ENCODE results near the gene LTC4S. TPM values are rescaled to one million over a fixed set of nuclear protein-coding genes. Genes with fewer than 3 reads are reported as not detected.

The LTC4S gene
- polyA plus RNA-seq, 1 donor from 2014 or later, result 5.9 TPM

- Histone ChIP-seq H3K9ac (ENCODE audit: low read length) (no peak overlapping the region), H2AFZ (ENCODE audit: low read depth, low read length) (no peak overlapping the region), H3K4me3 (ENCODE audit: low read length) (no peak overlapping the region), H3K36me3 (ENCODE audit: insufficient read depth, low read length) (no peaks in the 10 kb centered on the region), H3K79me2 (replicated peaks; ENCODE audit: insufficient read depth, low read length) (no peaks in the 10 kb centered on the region), H3F3A (ENCODE audit: insufficient read depth, low read length, poor library complexity, severe bottlenecking) (no peaks in the 10 kb centered on the region), H3K9me3 (ENCODE audit: low read length) (no peaks in the 10 kb centered on the region), H3K27me3 (ENCODE audit: insufficient read depth, low read depth, low read length) (no peaks in the 10 kb centered on the region), H3K27ac (ENCODE audit: low read length) (no peak overlapping the region), H3K9me2 (ENCODE audit: insufficient read depth, low read length) (no peaks in the 10 kb centered on the region), H3K4me2 (ENCODE audit: low read length) (no peak overlapping the region), H4K20me1 (ENCODE audit: insufficient read depth) (no peaks in the 10 kb centered on the region)
- TF ChIP-seq TAF1 (IDR thresholded peaks at IDR 0.05; ENCODE audit: low read depth), result no peak
- TF ChIP-seq POLR2AphosphoS5 (IDR thresholded peaks at IDR 0.05), result no peak
- TF ChIP-seq MXI1 (conservative IDR thresholded peaks at IDR 0.05; ENCODE audit: poor library complexity, severe bottlenecking), result no peak
- TF ChIP-seq REST (IDR thresholded peaks at IDR 0.05; ENCODE audit: borderline replicate concordance), result no peak
- no peak for TF ChIP-seq EZH2 (IDR thresholded peaks at IDR 0.05; ENCODE audit: borderline replicate concordance, insufficient read depth, low read length, poor library complexity, severe bottlenecking)
- TF ChIP-seq RAD21 (conservative IDR thresholded peaks at IDR 0.05), result no peak
- no peak for TF ChIP-seq SMC3 (conservative IDR thresholded peaks at IDR 0.05; ENCODE audit: poor library complexity)
- no peak for TF ChIP-seq EP300 (conservative IDR thresholded peaks at IDR 0.05; ENCODE audit: poor library complexity, severe bottlenecking)
- TF ChIP-seq, protein P1, sequence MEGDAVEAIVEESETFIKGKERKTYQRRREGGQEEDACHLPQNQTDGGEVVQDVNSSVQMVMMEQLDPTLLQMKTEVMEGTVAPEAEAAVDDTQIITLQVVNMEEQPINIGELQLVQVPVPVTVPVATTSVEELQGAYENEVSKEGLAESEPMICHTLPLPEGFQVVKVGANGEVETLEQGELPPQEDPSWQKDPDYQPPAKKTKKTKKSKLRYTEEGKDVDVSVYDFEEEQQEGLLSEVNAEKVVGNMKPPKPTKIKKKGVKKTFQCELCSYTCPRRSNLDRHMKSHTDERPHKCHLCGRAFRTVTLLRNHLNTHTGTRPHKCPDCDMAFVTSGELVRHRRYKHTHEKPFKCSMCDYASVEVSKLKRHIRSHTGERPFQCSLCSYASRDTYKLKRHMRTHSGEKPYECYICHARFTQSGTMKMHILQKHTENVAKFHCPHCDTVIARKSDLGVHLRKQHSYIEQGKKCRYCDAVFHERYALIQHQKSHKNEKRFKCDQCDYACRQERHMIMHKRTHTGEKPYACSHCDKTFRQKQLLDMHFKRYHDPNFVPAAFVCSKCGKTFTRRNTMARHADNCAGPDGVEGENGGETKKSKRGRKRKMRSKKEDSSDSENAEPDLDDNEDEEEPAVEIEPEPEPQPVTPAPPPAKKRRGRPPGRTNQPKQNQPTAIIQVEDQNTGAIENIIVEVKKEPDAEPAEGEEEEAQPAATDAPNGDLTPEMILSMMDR (IDR thresholded peaks at IDR 0.05; ENCODE audit: poor library complexity, severe bottlenecking), result no peak
Observed at GRCh38 chr5:179779826-179780225, 14.0 kb upstream of the LTC4S start.

DNA sequence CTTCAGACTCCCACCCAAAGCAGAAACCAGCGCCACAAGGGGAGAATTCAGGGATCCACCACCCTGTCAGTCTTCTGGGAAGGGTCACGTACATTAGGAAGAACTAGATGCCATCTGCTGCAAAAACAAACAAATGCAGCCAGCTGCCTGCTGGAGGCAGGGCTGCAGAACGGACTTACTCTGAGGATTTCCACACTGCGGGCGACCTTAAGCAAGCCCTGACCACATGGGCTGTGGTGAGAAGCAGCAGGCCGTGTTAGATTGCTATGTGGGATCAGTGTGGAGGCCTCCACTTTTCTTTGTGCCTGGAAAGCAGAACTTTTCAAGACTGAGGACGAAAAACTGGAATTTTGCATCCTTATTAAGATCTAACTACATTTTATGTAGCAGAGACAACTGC is 13.4 kb upstream of the LTC4S start:
- H3K79me2 ChIP-seq (replicated peaks; ENCODE audit: insufficient read depth, low read length), result no peaks in the 10 kb centered on the region
- no peak for TF ChIP-seq EP300 (conservative IDR thresholded peaks at IDR 0.05; ENCODE audit: poor library complexity, severe bottlenecking)
- TF ChIP-seq POLR2AphosphoS5 (IDR thresholded peaks at IDR 0.05), result no peak
- no peak for TF ChIP-seq MXI1 (conservative IDR thresholded peaks at IDR 0.05; ENCODE audit: poor library complexity, severe bottlenecking)
- TF ChIP-seq SMC3 (conservative IDR thresholded peaks at IDR 0.05; ENCODE audit: poor library complexity), result no peak
- no peak for TF ChIP-seq REST (IDR thresholded peaks at IDR 0.05; ENCODE audit: borderline replicate concordance)
- no peak for TF ChIP-seq RAD21 (conservative IDR thresholded peaks at IDR 0.05)
- TF ChIP-seq, protein P1 (IDR thresholded peaks at IDR 0.05; ENCODE audit: poor library complexity, severe bottlenecking), result no peak
- no peak for TF ChIP-seq EZH2 (IDR thresholded peaks at IDR 0.05; ENCODE audit: borderline replicate concordance, insufficient read depth, low read length, poor library complexity, severe bottlenecking)
- TF ChIP-seq TAF1 (IDR thresholded peaks at IDR 0.05; ENCODE audit: low read depth), result no peak
- no peaks in the 10 kb centered on the region for H3K27me3 ChIP-seq (ENCODE audit: insufficient read depth, low read depth, low read length)
- no peaks in the 10 kb centered on the region for H3F3A ChIP-seq (ENCODE audit: insufficient read depth, low read length, poor library complexity, severe bottlenecking)
- H3K36me3 ChIP-seq (ENCODE audit: insufficient read depth, low read length), result no peaks in the 10 kb centered on the region
- no peak overlapping the region for H3K27ac ChIP-seq (ENCODE audit: low read length)
- no peak overlapping the region for H3K4me2 ChIP-seq (ENCODE audit: low read length)
- H3K9me3 ChIP-seq (ENCODE audit: low read length), result no peaks in the 10 kb centered on the region
- no peaks in the 10 kb centered on the region for H4K20me1 ChIP-seq (ENCODE audit: insufficient read depth)
- H3K9ac ChIP-seq (ENCODE audit: low read length), result no peak overlapping the region
- H2AFZ ChIP-seq (ENCODE audit: low read depth, low read length), result no peak overlapping the region
- H3K9me2 ChIP-seq (ENCODE audit: insufficient read depth, low read length), result no peaks in the 10 kb centered on the region
- H3K4me3 ChIP-seq (ENCODE audit: low read length), result no peak overlapping the region

Data from neural cell (in vitro differentiated cells).